ENCODE data around the gene P4HA2. TPM values are rescaled to one million over a fixed set of nuclear protein-coding genes. Genes with fewer than 3 reads are reported as not detected.

Gene P4HA2
- total and polyA plus RNA-seq, 2 of the 13 experiments (the other 11 are each of a cell fraction or from before 2014, with no cell fraction given) = 37.7 to 126 TPM

GRCh38 chr5:132237670-132238069, 10.0 kb upstream of the P4HA2 start:
- Histone ChIP-seq H3K4me3 (replicated peaks in 1 of 3; ENCODE audit: insufficient read depth in 1 of 3, low read depth in 2 of 3, low read length in 3 of 3) (no peak overlapping the region), H3K4me2 (ENCODE audit: low read depth, low read length) (no peak overlapping the region), H2AFZ (ENCODE audit: low read length) (no peak overlapping the region), H3K9me3 (ENCODE audit: low read length) (no peaks in the 10 kb centered on the region), H3K4me1 (ENCODE audit: insufficient read depth, low read length) (no peaks in the 10 kb centered on the region), H3K79me2 (ENCODE audit: insufficient read depth, low read length) (no peaks in the 10 kb centered on the region), H3K27ac (ENCODE audit: extremely low read length, insufficient read depth, low read length) (no peak overlapping the region), H4K20me1 (ENCODE audit: insufficient read depth, low read length) (no peaks in the 10 kb centered on the region), H3K27me3 (ENCODE audit: control insufficient read depth in 1 of 2, insufficient read depth in 2 of 2, low read length in 2 of 2) (no peaks in the 10 kb centered on the region; a peak in 3 of 5 replicates), H3K36me3 (replicated peaks in 1 of 2; ENCODE audit: control insufficient read depth in 1 of 2, insufficient read depth in 2 of 2, low read length in 2 of 2) (no peaks in the 10 kb centered on the region), H3K9ac (ENCODE audit: insufficient read depth, low read depth, low read length) (no peak overlapping the region)
- ChIA-PET POLR2A (interaction anchor here (1.0 kb wide), 2 partner anchors 10 to 56 kb away, joined by 5 to 7 read pairs; partner anchors contain the start of genes P4HA2 and SLC22A4), CTCF (ENCODE audit: low intra/inter-chr PET ratio, low total read pairs) (interaction anchor here (1.2 to 1.4 kb wide), 2 partner anchors 46 to 263 kb away, joined by 3 to 8 read pairs; no protein-coding TSS in a partner anchor)
- TF ChIP-seq CAMTA2 (CRISPR knock-in tag; IDR thresholded peaks at IDR 0.05; ENCODE audit: borderline replicate concordance) (no peak), PBX2 (CRISPR knock-in tag; IDR thresholded peaks at IDR 0.05) (no peak), SIN3A (IDR thresholded peaks at IDR 0.05; ENCODE audit: borderline replicate concordance, low read depth, low read length) (no peak), E2F2 (CRISPR knock-in tag; IDR thresholded peaks at IDR 0.05; ENCODE audit: borderline replicate concordance) (no peak), ZFP41 (CRISPR knock-in tag; IDR thresholded peaks at IDR 0.05; ENCODE audit: borderline replicate concordance) (no peak)
- in situ Hi-C loops (cut with HindIII; ENCODE audit: extremely low pct_ligation_motif_present, low pct_unique_long_range_greater_than_20kb) = no loop called here
- 74% methylated on average over 4 of the region's 4 CpGs for WGBS (ENCODE audit: low lambda C conversion rate)
- no peak for FAIRE-seq
- no TSS peak for BruUV-seq (replicated peaks)
- no peak for DNase-seq (ENCODE audit: low spot score)
- no peak for ATAC-seq
- intact Hi-C loops (cut with micrococcal nuclease; ENCODE audit: unreplicated experiment) = loop anchor here (2.0 kb wide), 1 partner anchor 41 kb away; no protein-coding TSS in a partner anchor

GRCh38 chr5:132237141-132237540, 9.5 kb upstream of the P4HA2 start:
- intact Hi-C loops (cut with micrococcal nuclease; ENCODE audit: unreplicated experiment) = no loop called here
- POLR2A ChIA-PET = no interaction called here
- no peak for TF ChIP-seq ZNF737 (CRISPR knock-in tag; IDR thresholded peaks at IDR 0.05; ENCODE audit: borderline replicate concordance)
- TF ChIP-seq SMARCC2 (IDR thresholded peaks at IDR 0.05) = no peak
- TF ChIP-seq STAG1 (CRISPR knock-in tag; IDR thresholded peaks at IDR 0.05) = no peak
- TF ChIP-seq NAIF1 (CRISPR knock-in tag; IDR thresholded peaks at IDR 0.05; ENCODE audit: borderline replicate concordance) = no peak
- TF ChIP-seq ZNF263 (CRISPR knock-in tag; IDR thresholded peaks at IDR 0.05) = no peak
- no peak for TF ChIP-seq POGZ (CRISPR knock-in tag; IDR thresholded peaks at IDR 0.05)
- no peak for TF ChIP-seq ZNF10 (CRISPR knock-in tag; IDR thresholded peaks at IDR 0.05; ENCODE audit: borderline replicate concordance, low read depth)
- no peak for TF ChIP-seq ZKSCAN1 (IDR thresholded peaks at IDR 0.05; ENCODE audit: low read length)
- TF ChIP-seq E2F5 (CRISPR knock-in tag; conservative IDR thresholded peaks at IDR 0.05) = no peak
- TF ChIP-seq PAX8 (CRISPR knock-in tag; IDR thresholded peaks at IDR 0.05; ENCODE audit: borderline replicate concordance) = no peak
- TF ChIP-seq IRF2 (CRISPR knock-in tag; IDR thresholded peaks at IDR 0.05) = no peak
- TF ChIP-seq ZNF446 (CRISPR knock-in tag; IDR thresholded peaks at IDR 0.05) = no peak
- TF ChIP-seq NFKB2 (CRISPR knock-in tag; IDR thresholded peaks at IDR 0.05; ENCODE audit: borderline replicate concordance) = no peak

More at GRCh38 chr5:132237141-132237540, 9.5 kb upstream of the P4HA2 start:
- Histone ChIP-seq H4K20me1 (ENCODE audit: insufficient read depth, low read length) (no peaks in the 10 kb centered on the region), H3K4me1 (ENCODE audit: insufficient read depth, low read length) (no peaks in the 10 kb centered on the region), H3K36me3 (replicated peaks in 1 of 2; ENCODE audit: control insufficient read depth in 1 of 2, insufficient read depth in 2 of 2, low read length in 2 of 2) (no peaks in the 10 kb centered on the region), H3K9ac (ENCODE audit: insufficient read depth, low read depth, low read length) (no peak overlapping the region), H2AFZ (ENCODE audit: low read length) (no peak overlapping the region), H3K27me3 (ENCODE audit: control insufficient read depth in 1 of 2, insufficient read depth in 2 of 2, low read length in 2 of 2) (no peaks in the 10 kb centered on the region; a peak in 4 of 5 replicates), H3K4me3 (replicated peaks in 1 of 3; ENCODE audit: insufficient read depth in 1 of 3, low read depth in 2 of 3, low read length in 3 of 3) (no peak overlapping the region), H3K27ac (ENCODE audit: extremely low read length, insufficient read depth, low read length) (no peak overlapping the region), H3K79me2 (ENCODE audit: insufficient read depth, low read length) (no peaks in the 10 kb centered on the region), H3K9me3 (ENCODE audit: low read length) (no peaks in the 10 kb centered on the region), H3K4me2 (ENCODE audit: low read depth, low read length) (no peak overlapping the region)
- BruUV-seq (replicated peaks) = no TSS peak
- no peak for FAIRE-seq
- CTCF ChIA-PET (ENCODE audit: low intra/inter-chr PET ratio, low total read pairs) = no interaction called here
- no peak for DNase-seq (ENCODE audit: low spot score)
- in situ Hi-C loops (cut with HindIII; ENCODE audit: extremely low pct_ligation_motif_present, low pct_unique_long_range_greater_than_20kb) = no loop called here
- peak; percentile 81 for ATAC-seq
- 83% methylated on average over 1 of the region's 1 CpG for WGBS (ENCODE audit: low lambda C conversion rate)
